Lung microvascular endothelial cell (primary cell): ENCODE results near the gene STC2. TPM values are rescaled to one million over a fixed set of nuclear protein-coding genes. Genes with fewer than 3 reads are reported as not detected.

ENCODE experiments used
- DNase-seq, 2 donors: peaks; one replicate each; pipeline versions ENCODE4 v3.0.0 to v3.0.0-alpha.2; 2010; ENCODE audit warnings: low read depth in 2 of 2
- total RNA-seq: library from RNA; depleted of rRNA; stranded (reverse); fragments of >200 nt; gene quantifications from 2 replicates; pipeline ENCODE4 v1.2.1, GENCODE V29; 2014

The STC2 gene
- total RNA-seq, 1 donor from 2014 or later: 36.3 TPM

GRCh38 chr5:173329491-173330337 lies 1.5 kb upstream of the STC2 start:
- DNase-seq: peak in 1 of 2 donors; percentile 23

- peak; percentile 41 to 66 for DNase-seq
Observed at GRCh38 chr5:173328844-173329490, 753 bp upstream of the STC2 start.

- DNase-seq: peak; percentile 64
Observed at GRCh38 chr5:173327084-173327947, 898 bp downstream of the STC2 start.

GRCh38 chr5:173326501-173326960 lies 1.7 kb downstream of the STC2 start:
- peak; percentile 29 to 67 for DNase-seq

- no peak for DNase-seq
Observed at GRCh38 chr5:173325091-173325698, 3.0 kb downstream of the STC2 start.

- DNase-seq: peak; percentile 56 to 74
Observed at GRCh38 chr5:173324115-173325001, 3.9 kb downstream of the STC2 start.

- no peak for DNase-seq
Observed at GRCh38 chr5:173323799-173324114, 4.5 kb downstream of the STC2 start.

- DNase-seq: no peak
Observed at GRCh38 chr5:173323106-173323798, 5.0 kb downstream of the STC2 start.

GRCh38 chr5:173321886-173322285 lies 6.3 kb downstream of the STC2 start:
- DNase-seq: no peak

GRCh38 chr5:173320259-173320658 lies 8.0 kb downstream of the STC2 start:
- DNase-seq: no peak

- no peak for DNase-seq
Observed at GRCh38 chr5:173319646-173320045, 8.6 kb downstream of the STC2 start.

GRCh38 chr5:173318881-173319620 lies 9.2 kb downstream of the STC2 start:
- DNase-seq: no peak

GRCh38 chr5:173318330-173318729 lies 9.9 kb downstream of the STC2 start:
- no peak for DNase-seq

GRCh38 chr5:173317852-173318251 lies 10.4 kb downstream of the STC2 start:
- no peak for DNase-seq

GRCh38 chr5:173317091-173317730 lies 11.0 kb downstream of the STC2 start:
- DNase-seq: no peak

- DNase-seq: no peak
Observed at GRCh38 chr5:173316339-173317020, 11.7 kb downstream of the STC2 start.

GRCh38 chr5:173315495-173316338 lies 12.5 kb downstream of the STC2 start:
- peak; percentile 70 to 76 for DNase-seq
